GM19395 (cell line): ENCODE data around the gene CFAP92.

Experiments
- ATAC-seq: cut with Tn5 transposase; IDR thresholded peaks from one replicate; pipeline ENCODE4 v1.9.1; 2021; ENCODE audit warnings: mild to moderate bottlenecking, moderate library complexity; ENCODE audit not compliant: unreplicated experiment

CFAP92 gene

DNA sequence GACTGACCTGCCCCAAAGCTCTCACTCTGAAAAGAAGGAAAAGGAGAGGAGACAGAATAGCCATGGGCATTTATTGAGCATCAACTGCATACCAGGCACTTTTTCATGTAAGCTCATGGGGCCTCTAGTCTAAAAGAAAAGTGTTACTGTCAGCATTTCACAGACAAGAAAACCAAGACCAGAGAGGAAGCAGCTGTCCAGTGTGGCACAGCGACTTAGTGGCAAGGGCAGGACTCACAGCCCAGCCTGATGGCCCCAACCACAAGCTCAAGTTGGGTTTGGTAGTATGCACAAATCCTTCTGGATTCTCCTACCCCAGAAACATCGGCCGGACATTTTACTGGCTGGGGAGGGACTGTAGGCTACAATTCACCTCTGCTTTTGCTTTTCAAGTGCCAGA is 13.0 kb upstream of the CFAP92 start:
- no peak for ATAC-seq

DNA sequence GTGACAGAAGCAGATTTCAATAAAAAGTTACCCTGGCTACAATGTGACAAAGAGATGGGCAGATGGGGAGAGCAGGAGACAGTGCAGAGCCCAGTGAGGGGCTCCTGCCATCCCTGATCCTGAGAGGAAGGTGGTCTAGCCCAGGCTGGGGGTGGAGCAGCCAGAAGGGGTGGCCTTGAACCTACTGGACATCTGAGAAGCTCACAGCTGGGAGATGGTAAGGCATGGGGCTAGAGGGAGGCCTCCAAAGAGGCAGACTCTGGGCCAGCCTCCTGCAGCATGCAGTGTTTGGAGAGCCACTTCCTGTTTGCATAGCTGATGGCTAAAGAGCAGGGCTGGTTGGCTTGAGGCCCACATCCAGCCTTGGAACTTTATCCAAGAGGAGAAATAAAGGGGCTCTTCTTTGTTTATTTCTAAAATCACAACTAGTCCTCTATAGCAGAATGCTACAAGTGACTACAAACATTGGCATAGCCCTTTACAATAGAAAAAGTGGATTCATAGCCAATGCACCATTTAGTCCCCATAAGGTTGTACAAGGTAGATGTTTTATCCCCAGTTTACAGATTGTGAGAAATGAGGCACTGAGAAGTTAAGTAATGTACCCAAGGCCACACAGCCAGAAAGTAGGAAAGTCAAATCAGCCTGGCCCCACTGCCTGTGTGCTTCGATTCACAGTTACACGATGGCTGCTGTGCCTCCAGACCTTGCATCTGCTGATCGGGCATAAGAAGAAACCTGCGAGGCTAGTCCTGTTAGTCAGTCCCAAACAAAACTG is 11.8 kb upstream of the CFAP92 start:
- ATAC-seq, result no peak

DNA sequence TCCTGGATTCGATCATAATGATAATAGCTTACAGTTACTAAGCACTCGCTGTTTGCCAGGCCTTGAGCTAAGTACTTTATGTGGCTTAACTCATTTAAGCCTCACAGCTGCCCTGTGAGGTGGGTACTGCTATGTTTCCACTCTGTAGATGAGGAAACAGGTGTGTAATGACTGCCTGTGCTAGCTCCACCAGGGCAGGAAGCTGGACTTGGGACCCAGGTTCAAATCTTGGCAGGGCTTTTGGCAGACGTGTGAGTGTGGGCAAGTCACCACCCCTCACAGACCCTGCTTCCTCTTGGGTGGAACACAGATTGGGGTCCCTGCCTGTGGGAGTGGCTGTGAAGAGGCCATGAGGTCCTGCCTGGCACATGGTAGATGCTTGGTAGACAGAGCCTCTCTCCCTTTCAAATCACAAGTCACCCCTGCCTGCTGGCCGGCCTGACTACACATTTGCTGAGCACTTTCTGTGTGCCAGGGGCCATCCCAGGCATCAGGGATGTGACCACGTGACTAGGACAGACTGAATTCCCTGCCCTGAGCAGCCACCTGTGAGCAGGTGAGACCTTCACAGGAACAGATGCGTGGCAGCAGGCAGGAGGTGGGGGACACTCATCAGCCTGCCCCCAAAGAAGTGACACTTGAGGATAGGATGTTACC is 10.9 kb upstream of the CFAP92 start:
- ATAC-seq, result no peak

DNA sequence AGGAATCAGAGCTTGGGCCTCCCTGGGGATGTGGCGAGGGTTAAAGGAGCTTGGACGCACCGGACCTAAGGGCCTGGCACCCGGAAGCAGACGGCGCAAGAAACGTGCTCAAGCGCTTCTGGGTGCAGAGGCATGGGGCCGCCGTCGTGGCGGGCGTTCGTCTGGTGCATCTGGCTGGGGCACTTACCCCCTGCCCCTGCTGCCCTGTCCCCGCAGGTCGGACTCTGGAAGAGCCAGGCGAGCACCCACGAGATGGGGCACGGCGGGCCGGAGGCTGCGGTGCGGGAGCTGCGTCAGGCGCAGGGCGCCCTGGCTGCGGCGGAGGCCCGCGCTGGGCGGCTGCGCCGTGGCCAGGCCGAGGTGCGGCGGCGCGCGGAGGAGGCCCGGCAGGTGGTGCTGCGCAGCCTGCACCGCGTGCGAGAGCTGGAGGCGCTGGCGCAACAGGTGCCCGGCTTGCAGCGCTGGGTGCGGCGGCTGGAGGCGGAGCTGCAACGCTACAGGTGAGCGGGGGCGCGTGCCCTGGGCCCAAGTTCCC is 9.8 kb upstream of the CFAP92 start:
- ATAC-seq, result no peak

DNA sequence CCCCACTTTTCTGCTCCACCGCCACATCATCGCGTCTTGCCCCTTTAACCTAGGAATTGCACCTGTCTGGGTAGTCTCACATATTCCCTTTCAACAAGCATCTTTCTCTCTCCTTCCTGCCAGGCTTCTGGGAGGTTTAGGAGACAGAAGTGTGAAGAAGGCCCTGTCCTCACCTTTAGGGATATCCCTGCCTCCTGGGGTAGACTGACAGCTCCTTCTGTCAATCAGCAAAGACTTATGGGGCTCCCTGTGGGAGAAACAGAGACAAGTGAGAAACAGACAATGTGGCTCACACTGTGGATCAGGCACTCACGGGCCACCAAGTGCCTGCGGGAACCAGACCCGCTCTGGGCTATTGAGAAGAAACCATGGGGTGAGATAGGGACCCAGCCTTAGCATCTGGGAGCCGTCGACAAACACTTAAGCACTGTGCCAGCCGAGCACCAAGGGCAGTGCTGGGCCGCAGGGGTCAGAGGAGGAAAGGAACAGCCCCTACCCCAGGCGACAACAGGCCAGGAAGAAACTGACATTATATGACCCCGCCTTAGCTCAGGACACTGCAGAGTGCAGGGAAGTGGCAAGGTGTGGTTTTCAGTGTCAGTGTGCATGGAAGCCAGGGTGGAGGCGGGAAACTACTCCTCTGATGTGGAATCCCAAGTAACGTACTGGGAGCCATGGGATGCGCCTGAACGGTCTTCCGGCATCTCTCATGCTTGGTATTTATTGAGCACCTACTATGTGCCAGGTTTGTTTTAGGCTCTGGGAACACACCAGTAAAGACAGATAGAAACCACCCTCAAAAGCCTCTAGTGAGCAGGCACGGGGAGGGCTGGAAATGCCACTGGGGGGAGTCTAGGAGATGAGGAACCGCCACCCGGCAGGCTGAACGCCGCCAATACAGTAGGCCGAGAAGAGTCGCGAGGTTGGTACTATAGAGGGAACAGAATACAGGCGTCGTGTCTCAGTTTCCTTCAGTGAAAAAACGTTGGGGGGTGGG is 9.0 kb upstream of the CFAP92 start:
- no peak for ATAC-seq

DNA sequence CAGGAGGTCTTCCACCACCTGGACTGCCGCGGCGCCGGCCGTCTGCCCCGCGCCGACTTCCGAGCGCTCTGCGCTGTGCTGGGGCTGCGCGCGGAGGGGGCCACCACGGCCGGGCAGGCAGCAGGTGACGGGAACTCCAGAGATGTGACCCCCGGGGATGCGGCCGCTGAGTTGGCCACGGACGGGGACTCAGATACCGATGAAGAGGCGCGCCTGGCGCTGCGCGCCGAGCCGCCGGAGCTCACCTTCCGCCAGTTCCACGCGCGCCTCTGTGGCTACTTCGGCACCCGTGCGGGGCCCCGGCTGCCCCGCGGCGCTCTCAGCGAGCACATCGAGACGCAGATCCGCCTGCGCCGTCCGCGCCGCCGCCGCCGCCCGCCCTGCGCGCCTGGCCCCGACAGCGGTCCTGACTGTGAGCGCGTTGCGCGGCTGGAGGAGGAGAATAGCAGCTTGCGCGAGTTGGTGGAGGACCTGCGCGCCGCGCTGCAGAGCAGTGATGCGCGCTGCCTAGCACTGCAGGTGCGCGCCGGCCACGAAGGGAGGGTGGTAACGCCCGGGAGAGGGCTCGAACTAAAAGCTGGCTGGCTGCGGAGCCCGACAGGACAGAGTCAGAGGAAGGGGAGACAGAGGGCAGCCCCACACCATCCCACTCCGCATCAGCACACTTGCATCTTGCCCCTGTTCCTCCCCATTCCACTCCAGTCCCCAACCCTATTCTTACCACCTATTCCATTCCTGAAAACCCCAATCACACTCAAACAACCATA is 8.1 kb upstream of the CFAP92 start:
- ATAC-seq, result no peak

DNA sequence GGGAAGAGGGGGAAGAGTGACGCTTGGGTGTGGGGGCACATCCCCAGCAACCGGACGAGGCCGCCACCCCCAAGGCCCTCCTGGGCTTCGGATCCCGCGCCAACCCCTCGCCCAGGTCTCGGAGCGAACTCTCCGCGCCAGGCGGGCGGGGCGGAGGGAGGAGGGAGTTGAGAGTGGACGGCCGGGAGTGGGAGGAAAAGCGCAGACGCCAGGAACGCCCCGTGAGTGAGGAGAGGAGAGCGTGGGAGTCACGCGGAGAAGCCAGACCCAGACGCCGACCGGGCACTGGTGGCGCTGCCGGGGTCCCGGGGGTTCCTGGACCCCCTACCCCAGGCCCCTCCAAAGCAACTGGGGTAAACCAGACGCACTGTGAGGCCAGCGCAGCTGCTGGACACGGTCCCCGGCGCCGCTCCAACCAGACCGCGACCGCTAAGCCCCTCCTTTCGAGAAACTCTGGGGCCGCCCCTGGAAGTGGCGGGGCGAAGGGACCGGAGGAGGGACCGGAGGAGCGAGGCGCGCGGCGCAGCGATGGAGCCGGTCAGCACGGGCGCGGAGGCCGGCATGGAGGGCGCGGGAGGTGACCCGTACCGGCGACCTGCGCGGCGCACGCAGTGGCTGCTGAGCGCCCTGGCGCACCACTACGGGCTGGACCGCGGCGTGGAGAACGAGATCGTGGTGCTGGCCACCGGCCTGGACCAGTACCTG is 7.4 kb upstream of the CFAP92 start, which contains the start of gene EFCC1:
Gene EFCC1, plus strand, starts transcription at position 204 of the 705 bp plus-strand sequence. Its CDS starts 325 bp downstream, at position 529.
- ATAC-seq, result no peak

DNA sequence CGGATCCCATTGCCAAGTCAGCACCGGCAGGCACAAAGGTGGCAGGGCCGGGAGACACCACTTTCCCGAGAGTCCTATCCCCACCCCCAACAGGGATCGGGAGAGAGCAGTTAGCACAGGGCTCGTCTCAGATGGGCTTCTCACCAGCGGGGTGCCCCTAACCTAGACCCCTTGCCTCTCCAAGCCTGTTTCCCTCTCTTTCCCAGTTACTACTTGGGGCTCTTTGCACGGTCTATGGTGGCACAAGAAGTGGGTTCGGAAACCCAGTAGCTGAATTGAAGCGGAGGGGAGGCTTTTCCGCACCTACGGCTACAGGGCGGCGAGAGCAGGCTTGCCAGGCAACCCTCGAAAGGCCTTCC is 6.8 kb upstream of the CFAP92 start:
- no peak for ATAC-seq

DNA sequence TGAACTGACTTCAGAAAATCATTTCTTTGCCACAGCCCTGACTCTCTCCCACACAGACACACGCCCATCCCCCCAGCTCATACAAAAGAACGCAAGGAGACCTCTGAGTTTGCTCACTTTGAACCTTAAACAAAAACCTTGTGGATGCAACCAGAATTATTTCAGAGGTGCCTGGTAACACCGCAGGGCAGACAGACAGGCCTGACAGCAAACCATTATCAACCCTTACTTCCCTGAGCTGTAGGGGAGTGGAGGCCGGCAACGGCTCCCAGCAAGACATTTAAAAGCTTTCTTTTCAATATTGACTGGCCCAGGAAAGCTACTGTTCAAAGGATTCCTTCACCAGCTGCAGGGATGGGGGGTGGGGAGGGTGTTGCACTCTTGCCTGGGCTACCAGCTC is 5.2 kb upstream of the CFAP92 start:
- ATAC-seq, result no peak

DNA sequence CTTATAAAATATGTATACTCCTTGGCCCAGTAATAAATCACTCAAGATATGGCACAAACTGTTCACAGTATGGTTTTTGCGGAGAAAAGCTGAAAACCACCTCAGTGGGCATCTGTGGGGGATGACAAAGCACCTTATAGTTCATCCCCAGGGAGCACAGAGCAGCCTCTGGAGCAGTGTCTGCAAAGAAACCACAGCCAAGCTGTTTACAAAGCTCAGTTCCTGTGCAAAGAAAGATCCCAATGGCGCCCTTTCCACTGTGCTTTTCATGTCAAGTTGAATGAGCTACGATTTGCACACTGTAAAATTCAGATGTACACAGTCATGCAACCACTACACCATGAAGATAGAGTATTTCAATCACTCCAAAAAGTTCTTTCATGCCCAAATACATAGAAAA is 4.7 kb upstream of the CFAP92 start:
- no peak for ATAC-seq

DNA sequence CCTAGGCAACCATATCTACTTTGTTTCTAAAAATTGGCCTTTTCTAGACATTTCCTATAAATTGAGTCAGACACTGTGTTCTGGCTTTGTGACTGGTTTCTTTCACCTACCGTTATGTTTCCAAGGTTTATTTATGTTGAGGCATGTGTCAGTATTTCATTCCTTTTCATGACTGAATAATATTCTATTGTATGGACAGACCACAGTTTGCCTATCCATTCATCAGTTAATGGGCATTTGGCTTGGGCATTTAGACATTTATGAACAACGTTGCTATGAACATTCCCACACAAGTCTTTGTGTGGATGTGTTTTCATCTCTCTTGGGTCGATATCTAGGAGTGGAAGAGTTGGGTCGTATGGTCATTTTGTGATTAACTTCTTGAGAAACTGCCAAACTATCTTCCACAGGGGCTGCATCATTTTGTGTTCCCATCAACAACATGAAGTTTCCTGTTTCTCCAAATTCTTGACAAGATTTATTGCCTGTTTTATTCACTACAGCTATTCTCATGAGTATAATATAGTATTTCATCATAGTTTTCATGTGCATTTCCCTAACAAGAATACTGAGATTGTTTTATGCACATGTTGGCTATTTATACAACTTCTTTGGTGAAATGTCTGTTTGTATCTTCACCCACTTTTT is 3.7 kb upstream of the CFAP92 start:
- ATAC-seq, result no peak

DNA sequence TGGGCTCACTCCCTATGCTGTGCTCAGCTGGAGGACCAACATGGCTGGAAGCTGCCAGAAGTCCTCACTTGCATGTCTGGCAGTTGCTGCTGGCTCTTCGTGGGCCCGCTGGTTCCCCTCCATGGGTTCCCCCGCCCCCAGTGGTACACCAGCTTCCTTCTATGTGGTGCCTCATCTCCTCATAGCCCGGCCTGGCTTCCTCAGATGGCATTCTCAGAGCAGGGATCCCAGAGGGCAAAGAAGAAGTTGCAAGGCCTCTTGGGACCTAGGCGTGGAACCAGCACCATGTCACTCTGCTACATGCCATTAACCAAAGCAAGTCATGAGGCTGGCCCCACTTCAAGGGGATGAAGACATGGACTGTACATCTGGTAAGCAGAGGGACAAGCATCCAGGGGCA is 2.9 kb upstream of the CFAP92 start:
- ATAC-seq, result no peak

DNA sequence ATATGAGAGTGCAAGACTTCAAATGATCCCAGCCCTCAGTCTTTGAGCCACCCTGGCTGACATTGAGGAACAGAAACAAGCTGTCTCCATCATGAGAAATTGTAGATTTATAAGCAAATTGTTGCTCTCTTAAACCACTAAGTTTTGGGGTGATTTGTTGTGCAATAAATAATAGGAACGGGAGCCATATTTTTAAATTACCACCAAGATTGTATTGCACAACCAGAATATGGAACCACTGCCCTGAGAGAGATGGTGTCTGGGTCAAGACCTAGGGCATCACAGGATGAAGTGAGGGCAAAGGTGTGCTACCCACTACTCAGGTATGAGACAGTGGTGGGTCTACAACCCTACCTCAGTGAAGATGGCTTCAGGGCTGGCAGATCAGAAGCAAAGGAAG is 2.3 kb upstream of the CFAP92 start:
- ATAC-seq, result no peak

DNA sequence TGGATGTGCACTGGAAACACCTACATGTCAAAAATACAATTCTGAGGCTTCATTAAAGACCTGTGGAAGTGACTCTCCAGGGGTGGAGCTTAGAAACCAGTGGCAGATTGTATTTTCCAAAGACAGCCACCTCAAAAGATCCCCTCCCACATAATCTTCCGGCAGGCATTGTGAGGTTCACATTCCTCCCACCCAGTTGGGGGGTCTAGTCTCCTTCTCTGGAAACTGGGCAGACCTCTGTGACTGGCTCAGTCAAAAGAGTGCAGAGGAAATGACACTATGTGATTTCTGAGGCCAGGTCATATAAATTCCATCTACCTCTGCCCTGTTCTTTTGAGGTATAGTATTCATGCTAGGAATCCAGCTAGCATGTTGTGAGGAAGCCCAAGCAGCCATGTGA is 1.9 kb upstream of the CFAP92 start:
- no peak for ATAC-seq

DNA sequence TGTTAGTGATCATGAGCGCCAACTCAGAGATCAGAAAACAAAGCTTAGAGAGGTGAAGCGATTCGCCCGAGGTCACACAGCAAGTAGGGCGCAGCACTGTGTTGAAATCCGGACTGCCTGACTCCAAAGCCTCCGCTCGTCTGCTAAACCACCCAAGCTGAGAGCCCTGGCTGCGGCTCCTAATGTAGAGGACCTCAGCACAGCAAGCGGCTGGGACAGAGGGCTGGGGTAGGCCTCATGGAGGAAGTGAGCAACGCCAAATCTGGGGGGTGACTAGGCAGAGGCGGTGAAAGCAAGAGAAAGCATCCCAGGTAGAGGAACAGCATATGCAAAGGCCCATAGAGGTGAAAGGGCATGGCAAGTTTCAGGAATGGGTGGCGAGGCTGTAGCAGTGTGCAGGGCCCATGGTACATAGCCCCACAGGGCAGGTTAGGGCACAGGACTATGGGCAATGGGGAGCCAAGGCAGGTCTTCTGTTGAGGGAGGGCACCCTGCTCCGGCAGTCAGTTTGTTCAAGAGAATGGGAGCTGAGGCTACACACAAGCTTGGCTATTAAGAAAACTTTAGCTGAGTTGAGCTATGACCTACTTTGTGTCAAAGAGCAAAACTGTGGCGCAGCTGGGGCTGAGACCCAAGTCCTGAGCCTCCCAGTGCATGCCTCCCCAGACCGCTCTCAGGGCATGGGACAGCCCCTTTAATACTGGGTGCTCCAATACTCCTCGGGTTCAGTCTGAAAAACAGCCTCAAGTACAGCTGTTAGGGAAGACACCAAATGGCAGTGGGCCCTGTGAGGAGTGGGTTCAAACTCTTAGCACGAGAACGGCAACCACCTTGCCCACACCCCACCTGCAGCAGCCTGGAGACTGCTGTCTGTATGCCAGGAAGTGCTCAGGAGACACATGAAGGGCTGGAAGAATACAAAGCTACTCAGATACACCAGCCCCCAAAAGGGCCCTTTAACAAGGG is 988 bp upstream of the CFAP92 start:
- no peak for ATAC-seq

DNA sequence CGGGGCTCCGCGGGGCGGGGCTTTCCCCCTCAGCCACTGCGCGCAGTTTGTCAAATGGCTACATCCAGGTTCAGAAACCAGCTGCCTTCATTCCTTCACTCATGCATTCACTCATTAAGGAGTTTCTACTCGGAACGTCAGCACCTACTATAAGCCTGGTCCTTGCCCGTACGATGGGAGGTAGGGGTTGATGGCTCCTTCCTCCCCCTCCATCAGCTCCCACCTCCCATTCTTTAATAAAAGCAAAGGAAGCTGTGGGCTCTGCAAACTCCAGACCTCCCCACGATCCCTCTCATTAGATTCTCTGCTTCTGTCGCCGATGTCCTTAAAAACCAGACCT is 267 bp upstream of the CFAP92 start:
- no peak for ATAC-seq

DNA sequence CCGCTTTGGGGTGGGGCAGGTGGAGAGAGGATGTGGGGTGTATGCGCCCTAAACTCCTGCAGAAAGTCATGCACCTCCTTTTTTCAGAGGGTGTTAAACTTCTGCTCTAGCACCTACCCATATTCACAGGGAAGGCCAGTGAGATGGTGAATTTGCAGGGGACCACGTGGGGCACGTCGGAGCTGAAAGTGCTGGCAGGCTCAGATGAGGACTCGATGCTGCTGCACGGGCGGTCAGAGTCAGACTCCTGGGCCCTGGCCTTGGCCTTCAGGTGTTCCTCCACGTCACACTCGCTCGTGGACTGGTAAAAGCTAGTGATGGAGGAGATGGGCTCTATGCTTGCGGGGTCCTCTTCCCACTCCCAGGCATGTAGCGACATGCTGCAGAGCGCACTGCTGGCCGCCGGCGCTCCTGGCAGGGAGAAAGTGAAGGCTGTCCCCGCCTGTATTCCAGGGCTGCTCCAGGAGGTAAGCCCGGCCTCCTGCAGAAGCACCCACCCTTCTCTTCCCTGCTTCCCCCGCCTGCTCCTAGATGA is 883 bp downstream of the CFAP92 start:
- ATAC-seq, result no peak

DNA sequence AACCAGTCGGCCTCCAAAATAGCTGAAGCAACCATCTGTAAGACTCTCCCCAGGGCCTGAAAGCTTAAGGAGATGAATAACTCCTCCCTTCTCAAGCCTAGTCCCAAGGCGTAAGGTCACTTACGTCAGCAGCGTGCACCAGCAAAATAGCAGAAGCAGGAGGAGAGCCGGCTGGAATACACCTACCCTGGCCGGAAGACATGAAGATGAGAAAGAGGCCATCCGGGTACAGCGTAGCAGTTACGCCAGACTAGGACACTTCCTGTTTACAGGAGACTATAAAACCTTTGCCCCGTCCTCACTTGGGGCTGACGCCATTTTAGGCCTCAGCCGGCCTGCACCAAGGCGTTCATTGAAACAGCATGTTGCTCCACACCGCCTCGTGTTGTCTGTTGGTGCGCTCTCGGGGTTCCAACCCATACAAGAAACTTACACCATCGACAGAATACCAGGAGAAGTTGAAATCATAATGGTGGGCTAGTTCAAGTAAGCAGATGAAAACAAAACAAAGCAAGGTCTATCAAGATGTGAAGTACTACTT is 2.5 kb downstream of the CFAP92 start:
- no peak for ATAC-seq
